Lung microvascular endothelial cell (primary cell): ENCODE results near the gene LSM8. TPM values are rescaled to one million over a fixed set of nuclear protein-coding genes. Genes with fewer than 3 reads are reported as not detected.
"Not testable (repeated sequence)": the region's sequence is repeated elsewhere in the genome, so short reads cannot be mapped to it uniquely, and the experiment has no call there.

Source experiments
- DNase-seq, 2 donors: peaks; one replicate each; pipeline versions ENCODE4 v3.0.0 to v3.0.0-alpha.2; 2010; ENCODE audit warnings: low read depth in 2 of 2
- total RNA-seq: library from RNA; depleted of rRNA; stranded (reverse); fragments of >200 nt; gene quantifications from 2 replicates; pipeline ENCODE4 v1.2.1, GENCODE V29; 2014

Gene LSM8
- total RNA-seq, 1 donor from 2014 or later = 37.1 TPM

- peak in 1 of 2 donors; percentile 33 for DNase-seq
These were observed 18.1 kb downstream of the LSM8 start for GRCh38 chr7:118202061-118202460.

DNA sequence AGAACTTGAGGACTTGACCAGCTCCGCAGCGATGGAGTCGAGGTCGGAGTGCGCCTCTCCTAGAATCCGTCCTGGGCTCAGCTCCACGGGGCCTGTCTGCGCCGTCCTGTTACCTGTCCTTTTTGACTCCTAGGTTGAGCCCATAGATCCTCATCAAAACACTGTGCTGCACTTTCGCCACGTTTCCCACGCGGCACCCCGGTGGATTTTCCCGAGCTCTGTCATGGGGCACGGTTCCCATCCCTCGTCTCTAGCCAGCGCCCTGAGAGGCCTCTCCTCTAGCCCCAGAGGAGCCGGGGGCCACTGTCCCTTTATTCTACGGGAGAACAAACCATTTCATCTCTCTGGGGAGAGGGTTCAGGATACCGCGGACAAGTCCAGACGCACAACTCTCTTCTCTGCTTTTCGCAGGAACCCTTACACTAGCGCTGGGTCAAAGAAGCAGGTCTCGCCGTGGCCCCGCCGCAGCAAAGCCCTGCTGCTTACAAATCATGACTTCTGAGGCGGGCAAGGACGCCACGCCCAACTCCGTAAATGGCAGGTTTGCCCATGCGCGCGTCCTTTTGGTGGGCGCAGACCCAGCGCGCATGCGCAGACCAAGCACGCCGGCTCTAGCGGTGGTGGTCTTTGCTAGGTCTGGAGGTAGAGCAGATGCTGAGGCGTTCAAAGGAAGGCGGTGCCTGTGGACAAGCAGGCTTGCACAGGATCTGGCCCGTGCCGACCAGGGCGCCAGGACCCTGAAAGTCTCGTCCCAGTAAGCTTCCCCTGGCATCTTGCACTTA lies 30.3 kb downstream of the LSM8 start:
- DNase-seq = peak; percentile 73 to 77

- DNase-seq = no peak
These were observed 30.8 kb downstream of the LSM8 start for GRCh38 chr7:118214833-118215182.

GRCh38 chr7:118217210-118217619 lies 33.3 kb downstream of the LSM8 start:
- DNase-seq = no peak

- DNase-seq = no peak
These were observed 34.6 kb downstream of the LSM8 start for GRCh38 chr7:118218413-118219156.

DNA sequence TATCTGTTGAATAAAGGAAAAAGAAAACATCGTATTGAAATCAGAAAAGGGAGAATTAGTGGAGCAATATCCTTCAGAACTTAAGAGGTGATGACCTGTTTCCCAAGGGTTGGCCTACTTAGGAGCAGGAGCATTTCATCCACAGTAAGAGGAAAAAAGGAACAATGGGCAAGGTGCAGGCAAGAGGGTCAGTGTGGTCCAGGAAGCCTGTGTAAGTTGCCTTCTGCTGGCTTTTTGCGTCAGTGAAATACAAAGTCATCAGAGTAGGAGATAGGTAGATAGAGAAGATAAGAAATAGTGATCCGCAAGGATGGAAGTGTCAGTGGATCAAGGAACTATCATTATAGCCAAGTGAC lies 35.2 kb downstream of the LSM8 start:
- no peak for DNase-seq

GRCh38 chr7:118220583-118220982 lies 36.6 kb downstream of the LSM8 start:
- no peak for DNase-seq

- DNase-seq = no peak
These were observed 38.6 kb downstream of the LSM8 start for GRCh38 chr7:118222591-118222990.

DNA sequence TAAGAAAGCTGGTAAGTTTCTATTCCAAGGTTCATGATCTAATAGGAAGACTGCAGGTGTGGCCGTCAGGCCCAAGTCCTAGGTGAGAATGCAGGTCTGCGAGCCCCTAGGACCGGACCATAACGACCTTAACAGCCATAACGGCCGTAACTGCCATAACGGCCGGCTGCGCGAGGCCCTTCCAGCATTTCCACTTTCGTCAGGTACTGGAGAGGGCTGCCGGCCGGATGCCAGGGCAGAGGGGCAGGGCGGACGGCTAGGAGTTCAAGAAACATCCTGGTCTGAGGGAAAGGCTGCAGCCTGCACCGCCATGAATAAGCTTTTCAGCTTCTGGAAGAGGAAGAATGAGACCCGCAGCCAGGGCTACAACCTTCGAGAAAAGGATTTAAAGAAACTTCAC lies 40.6 kb downstream of the LSM8 start, which contains the start of gene ANKRD7:
Gene ANKRD7 (plus strand): TSS at position 184 of the 400 bp plus-strand sequence. CDS start 127 bp downstream, at position 311.
- no peak for DNase-seq

- no peak for DNase-seq
These were observed 48.9 kb downstream of the LSM8 start for GRCh38 chr7:118232837-118233236.

DNA sequence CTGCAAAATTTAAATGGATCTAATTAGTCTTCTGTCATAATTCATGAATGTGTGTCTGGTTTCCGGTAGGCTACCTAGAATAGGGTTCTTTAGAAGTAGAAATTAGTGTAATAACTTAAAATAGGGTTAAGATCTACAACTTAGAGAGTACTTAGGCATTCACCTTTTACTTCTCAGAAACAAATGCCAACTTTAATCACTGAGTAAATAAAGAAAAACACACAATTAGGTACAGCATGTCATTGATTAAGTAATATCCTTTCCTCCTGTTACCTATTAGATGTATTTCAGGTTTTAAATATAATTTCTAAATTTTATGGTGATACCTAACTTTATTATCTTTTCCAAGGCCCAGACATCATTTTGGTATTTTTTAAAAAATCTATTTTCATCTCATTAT lies 49.8 kb downstream of the LSM8 start:
- no peak for DNase-seq

GRCh38 chr7:118239014-118239413 lies 55.0 kb downstream of the LSM8 start:
- no peak for DNase-seq

GRCh38 chr7:118240320-118240719 lies 56.4 kb downstream of the LSM8 start:
- DNase-seq = not testable (repeated sequence)

Other genes with a start within 250 kb of the LSM8 start
- 0.22 and 0.40 TPM in 2 replicates for gene ANKRD7, start 40.5 kb downstream of the LSM8 start, total RNA-seq